GOT3 (cell line): Measurements from ENCODE around the gene OSBP.
A peak's percentile ranks its signal among the peaks of the same experiment; 100 is the strongest.
"Not testable (repeated sequence)": the region's sequence is repeated elsewhere in the genome, so short reads cannot be mapped to it uniquely, and the experiment has no call there.

Source experiments
- DNase-seq: peaks from one replicate; lab custom pipeline; 2025; ENCODE audit warnings: mixed read lengths; lab: John Stamatoyannopoulos, UW

OSBP gene

DNA sequence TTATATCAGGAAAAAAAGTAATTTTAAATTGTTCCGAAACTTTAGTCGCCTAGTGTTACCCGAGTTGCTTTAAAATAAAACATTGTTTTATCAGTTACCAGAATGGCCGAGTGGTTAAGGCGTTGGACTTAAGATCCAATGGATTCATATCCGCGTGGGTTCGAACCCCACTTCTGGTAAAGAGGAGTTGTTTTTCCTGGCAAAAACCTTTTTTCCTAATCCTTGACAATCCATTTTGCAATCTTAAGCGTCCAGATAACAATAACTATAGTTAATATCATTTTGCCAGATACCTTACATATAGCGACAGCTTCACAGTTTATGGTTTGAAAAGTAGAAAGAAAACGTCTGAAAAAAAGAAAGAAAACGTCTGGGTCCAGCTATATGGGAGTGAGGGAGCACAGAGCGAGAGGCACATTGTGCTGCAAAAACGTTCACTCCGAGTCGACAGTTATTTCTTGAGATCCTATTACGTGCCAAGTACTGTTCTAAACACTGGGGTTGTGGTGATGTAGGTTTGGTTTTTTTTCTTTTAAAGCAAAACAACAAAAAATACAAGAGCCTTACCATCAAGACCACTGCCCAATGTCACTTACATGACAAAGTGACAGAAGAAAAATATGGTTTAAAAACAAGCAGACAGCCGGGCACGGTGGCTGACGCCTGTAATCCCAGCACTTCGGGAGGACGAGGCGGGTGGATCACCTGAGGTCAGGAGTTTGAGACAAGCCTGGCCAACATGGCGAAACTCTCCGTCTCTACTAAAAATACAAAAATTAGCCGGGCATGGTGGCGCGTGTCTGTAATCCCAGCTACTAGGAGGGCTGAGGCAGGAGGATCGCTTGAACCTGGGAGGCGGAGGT is 63.7 kb downstream of the OSBP start:
- no peak for DNase-seq

DNA sequence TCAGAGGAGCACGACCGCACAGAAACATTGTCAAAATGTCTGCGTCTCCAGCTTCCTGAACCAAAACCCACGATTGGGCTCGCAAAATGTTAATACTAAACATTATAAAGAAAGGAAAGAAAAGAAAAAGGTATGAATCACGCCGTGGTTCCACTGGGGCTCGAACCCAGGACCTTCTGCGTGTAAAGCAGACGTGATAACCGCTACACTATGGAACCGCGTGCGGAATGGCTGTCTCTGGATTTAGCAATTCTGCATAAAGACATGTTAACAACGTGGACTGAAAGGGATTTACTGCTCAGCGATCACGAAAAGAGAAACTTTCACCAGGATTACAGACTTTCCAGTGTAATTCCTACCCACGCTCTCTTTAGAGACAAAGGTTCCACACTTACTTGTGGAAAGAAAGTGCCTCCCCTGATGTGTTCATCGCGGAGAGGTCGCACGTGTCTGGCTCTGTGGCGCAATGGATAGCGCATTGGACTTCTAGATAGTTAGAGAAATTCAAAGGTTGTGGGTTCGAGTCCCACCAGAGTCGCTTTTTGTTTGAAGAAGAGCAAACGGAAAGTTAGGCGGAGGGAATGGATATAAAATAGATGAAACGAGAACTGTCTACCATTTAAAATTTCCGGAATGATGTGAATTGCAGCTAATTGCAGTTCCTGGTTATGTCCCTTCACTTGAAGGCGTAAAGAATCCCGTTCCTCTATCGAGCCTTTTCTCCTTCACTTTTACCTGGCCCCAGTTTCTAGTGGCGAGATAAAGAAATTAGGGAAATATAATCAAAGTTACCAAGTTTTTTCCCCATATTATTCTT is 64.5 kb downstream of the OSBP start:
- DNase-seq: peak; percentile 84

DNA sequence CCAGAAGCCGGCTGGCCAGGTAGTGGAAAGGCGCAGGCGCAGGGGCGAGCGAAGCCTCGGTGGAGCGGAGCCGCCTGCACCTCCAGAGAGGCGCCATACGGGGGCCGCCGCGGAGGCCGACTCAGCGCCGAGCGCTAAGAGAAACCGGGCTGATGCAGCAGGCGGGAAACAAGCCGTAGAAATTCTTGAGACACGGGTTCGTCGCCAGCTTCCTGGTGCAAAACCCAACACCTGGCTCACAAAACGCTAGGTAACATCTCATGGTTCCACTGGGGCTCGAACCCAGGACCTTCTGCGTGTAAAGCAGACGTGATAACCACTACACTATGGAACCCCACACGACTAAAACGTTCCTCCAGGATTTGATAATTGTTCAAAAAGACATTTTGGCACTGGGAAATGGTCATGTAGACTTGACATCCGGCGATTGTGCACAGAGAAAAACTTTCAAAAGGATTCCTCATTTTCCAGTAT is 65.2 kb downstream of the OSBP start:
- DNase-seq: peak; percentile 82

DNA sequence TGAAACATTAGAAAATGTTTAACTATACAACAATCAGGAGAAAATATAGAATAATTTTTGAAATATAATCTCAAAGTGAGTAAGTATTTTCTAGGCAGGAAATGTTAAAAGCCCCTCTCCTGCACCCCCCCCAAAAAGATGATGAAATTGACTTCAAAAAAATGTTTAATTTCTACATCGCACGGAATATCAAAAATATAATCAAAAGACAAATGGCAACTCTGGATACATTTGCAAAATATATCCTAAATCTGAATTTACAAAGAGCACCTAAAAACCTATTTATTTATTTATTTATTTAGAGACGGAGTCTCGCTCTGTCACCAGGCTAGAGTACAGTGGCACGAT is 67.3 kb downstream of the OSBP start:
- DNase-seq: no peak

- not testable (repeated sequence) for DNase-seq
Observed at GRCh38 chr11:59547605-59548308, 67.8 kb downstream of the OSBP start.

- no peak for DNase-seq
Observed at GRCh38 chr11:59545179-59546020, 70.2 kb downstream of the OSBP start.

GRCh38 chr11:59544869-59545178 is 70.8 kb downstream of the OSBP start:
- no peak for DNase-seq

DNA sequence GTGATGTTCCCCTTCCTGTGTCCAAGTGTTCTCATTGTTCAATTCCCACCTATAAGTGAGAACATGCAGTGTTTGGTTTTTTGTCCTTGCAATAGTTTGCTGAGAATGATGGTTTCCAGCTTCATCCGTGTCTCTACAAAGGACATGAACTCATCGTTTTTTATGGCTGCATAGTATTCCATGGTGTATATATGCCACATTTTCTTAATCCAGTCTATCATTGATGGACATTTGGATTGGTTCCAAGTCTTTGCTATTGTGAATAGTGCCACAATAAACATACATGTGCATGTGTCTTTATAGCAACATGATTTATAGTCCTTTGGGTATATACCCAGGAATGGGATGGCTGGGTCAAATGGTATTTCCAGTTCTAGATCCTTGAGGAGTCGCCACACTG is 71.9 kb downstream of the OSBP start:
- DNase-seq: not testable (repeated sequence)

GRCh38 chr11:59542142-59542810 is 73.3 kb downstream of the OSBP start:
- no peak for DNase-seq

DNA sequence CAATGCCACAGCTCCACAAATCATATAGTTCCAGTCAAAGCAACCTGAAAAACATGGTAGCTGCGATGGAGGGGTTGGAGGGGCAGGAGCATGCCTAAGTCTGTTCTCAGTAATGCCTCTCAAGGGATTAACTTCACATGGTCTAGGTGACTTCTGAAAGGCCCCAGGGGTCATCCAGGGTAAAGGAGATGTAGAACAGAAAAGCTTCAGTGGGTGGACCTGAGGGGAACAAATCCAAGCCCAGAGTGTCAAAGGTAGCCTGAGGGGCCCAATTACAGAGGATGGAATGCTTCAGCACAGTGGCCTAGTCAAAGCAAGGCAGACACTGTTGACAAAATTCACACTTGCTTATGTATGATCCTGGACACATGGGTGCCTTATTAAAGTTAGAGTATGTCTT is 80.9 kb downstream of the OSBP start:
- DNase-seq: no peak

DNA sequence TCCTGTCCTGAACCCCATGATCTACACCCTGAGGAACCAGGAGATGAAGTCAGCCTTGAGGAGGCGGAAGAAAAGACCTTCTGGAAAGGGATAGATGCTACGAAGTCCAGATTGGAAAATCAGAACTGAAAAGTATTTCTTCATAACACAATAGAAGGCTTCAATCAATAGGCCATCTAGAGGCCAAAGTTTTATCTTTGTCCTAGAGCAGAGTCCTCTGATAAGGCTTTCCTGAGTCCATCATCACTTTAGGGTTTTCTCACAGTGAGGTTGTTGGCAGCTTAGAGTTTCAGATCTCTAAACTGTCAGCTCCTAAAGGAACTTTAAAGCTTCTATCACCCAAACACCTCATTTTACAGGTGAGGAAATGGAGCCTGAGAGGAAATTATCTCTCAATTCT is 83.0 kb downstream of the OSBP start:
- DNase-seq: no peak

DNA sequence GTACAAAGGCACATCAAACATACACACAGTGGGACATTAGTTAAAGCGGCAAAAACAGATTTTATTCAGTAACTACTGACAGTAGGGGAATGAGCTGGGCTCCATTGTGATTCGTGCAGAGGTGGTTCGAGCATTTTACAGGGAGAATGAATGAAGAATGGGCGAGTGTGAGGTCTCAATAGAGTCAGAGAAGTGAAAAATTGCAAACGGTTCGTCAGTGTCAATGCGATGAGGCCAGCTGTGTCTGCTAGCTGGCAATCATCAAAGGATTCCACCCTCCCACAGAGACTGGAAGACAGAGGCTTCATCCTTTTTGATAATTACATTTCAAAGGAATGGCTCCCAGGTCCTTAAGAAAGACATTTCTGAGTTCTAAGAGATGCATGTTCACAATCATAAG is 86.9 kb downstream of the OSBP start:
- DNase-seq: no peak
